Measurements from ENCODE around the gene OLFML2B. TPM values are rescaled to one million over a fixed set of nuclear protein-coding genes. Genes with fewer than 3 reads are reported as not detected.

Gene OLFML2B
- under 0.01 and 0.38 TPM in 2 replicates for total RNA-seq

DNA sequence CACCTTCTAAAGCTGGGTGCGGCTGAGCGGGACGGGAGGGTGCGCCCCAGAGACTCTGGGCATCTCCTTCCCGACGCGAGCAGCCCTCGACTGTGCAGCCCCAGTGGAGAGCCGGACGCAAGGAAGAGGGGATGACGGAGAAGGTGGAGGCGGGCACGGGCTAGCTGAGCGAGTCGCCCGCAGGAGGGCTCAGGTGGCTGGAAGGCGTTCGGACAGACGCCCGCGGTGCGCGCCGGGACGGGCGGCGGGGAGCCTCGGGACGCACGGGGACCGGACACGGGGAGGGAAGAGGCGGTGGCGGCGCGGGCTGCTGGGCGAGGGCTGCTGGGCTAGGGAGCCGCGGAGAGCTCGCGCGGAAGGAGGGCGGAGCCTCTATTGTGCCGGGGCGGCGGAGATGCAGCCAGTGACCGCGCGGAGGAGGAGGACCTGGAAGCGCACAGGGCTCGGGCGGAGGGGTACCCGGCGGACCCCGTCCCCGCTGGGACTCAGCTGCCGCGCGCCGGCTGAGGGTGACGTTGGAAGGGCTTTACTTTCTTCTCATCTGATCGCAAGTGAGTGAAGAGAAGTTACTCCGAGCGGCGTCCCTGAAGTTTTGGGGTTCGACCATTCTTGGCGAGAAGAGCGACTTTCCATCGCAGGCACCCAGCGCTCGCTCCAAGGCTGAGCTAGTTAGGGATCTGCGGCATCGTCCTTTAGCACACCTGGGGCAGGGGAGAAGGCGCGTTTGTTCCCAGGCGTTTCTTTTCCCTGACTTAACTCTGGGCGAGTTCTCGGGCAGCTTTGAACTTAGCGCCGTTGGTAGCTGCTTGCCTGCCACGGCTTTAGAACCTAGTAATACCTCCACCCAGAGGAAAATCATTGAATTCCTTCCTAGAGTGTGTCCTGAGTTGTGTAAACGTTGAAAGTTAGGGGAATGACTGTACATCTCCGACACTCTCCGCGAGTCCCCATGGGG lies at the start of gene OLFML2B:
OLFML2B (minus strand) TSS at position 323 of the 955 bp plus-strand sequence. CDS start 439 bp downstream, outside the sequence.

GRCh38 chr1:162069334-162070093 lies 45.8 kb upstream of the OLFML2B start, which contains the start of gene NOS1AP:
NOS1AP (plus strand) TSS chr1:162069691; CDS start chr1:162070178, 487 bp downstream.

Other genes starting within 250 kb of the OLFML2B start
- 0.98 and 1.2 TPM in 2 replicates for gene NOS1AP, start 45.8 kb upstream of the OLFML2B start, total RNA-seq

Data from vein endothelial cell (primary cell).